KOPT-K1 (cell line): Measurements from ENCODE around the gene CD69.

ENCODE experiments used
- H3K27ac ChIP-seq: fragments of 200-600 bp; sonication (generic); 2 replicates; pipeline ENCODE4 v1.5.1; 2016; ENCODE audit warnings: antibody characterized with exemption, mild to moderate bottlenecking, low read depth, low read length; ENCODE audit not compliant: poor library complexity, severe bottlenecking
- H3K36me3 ChIP-seq: fragments of 200-600 bp; sonication (generic); 2 replicates; pipeline ENCODE4 v1.5.1; 2017; ENCODE audit warnings: antibody characterized with exemption, mild to moderate bottlenecking, low read length, moderate library complexity; ENCODE audit not compliant: insufficient read depth
- H3K9me3 ChIP-seq: fragments of 200-600 bp; sonication (generic); 2 replicates; pipeline ENCODE4 v1.5.1; 2017; ENCODE audit warnings: antibody characterized with exemption, low read length, mild to moderate bottlenecking; ENCODE audit not compliant: insufficient read depth, poor library complexity, severe bottlenecking

Gene CD69

DNA sequence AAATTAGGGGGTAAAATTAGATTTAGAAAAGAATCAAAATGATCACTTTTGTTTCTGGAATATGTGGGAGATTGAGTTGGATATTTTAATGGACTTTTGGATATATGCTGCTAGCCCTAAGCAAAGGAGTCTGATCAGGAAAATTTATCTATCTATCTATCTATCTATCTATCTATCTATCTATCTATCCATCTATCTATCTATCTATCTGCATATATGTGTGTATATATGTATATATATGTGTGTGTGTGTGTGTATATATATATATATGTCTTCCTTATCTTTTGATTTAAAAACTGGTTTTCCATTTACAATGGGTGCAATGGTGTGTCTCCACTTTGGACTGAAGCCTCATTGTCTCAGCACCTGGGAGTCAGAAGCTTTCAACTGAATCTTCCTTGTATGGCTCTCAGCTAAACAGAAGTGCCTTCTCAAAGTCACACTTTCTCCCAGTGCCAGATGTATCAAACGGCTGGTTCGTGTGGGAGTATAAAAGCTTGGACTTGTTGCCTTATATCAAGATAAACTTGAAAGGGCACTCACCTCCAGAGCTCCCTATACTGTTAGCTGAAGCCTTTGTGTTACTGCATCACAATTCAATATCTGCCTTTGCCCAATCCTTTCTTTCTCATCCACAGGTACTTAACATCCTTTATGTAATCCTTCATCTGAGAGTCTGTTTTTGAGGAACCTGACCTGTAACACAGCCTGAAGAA lies 31.6 kb upstream of the CD69 start:
- Histone ChIP-seq H3K27ac (no peak overlapping the region), H3K9me3 (peaks cover 4% of the 10 kb centered on the region), H3K36me3 (no peaks in the 10 kb centered on the region)

DNA sequence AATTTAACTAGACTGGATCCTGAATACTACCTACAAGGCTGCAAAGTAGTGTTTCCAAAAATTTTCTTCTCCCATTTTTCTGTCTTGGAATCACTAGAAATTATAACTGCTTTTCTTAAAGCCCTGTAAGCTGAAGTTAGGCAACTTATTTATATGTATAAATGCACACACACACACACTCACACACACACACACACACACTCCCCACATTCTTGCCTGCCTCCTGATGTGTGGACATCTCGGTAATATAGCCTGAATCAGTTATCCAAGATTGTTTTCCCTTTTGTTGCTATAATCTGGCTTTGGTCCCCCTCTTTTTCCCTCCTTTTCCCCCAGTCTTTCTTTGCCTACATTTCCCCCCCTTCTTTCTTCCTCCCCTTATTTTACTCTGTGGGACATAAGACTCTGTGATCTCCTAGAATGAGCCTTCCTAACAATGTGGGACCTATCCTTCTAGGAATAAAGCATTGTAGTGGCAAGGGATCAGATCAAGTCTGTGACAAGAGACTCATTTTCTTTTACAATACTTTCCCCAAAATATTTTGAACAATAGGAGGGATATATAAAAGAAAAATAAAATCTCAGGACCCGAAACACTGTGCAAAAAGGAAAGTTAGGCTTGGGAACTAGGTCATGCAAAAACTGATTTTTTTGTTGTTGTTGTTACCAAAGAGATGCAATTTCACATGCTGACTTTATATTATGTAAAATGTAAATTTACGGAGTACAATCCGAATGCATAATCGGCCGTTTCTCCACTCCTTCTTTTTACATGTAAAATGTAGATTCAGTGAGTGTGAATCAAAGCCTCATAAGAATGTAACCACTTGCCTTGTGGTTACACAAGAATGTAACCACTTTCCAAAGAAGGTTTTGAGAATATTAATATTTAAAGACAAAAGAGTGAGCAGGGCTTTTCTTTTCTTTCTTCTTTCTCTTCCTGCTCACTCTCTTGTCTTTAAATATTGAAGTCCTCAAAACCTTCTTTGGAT lies 26.3 kb upstream of the CD69 start:
- Histone ChIP-seq H3K9me3 (peaks cover 4% of the 10 kb centered on the region), H3K36me3 (no peaks in the 10 kb centered on the region), H3K27ac (peak overlapping the region; percentile 46)

DNA sequence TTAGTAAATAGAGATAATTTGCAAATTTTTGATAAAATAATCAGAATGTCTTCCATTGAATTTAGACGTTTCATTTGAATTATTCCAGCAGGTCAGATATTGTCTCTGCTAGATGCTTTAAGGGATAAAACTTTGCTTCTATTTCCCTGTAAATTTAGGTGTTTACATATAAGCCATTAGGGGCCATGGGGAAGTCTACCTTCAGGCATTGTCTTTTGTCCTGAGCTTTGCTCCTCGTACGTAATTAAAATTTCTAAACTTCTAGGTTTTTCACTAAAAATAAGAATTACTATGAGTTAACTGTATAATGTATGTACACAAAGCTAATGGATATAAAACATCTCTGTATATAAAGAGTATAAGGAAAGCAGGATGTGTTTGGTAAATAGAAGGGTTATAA lies 24.1 kb upstream of the CD69 start:
- Histone ChIP-seq H3K36me3 (no peaks in the 10 kb centered on the region), H3K27ac (peak overlapping the region; percentile 58), H3K9me3 (peaks cover 2% of the 10 kb centered on the region)

DNA sequence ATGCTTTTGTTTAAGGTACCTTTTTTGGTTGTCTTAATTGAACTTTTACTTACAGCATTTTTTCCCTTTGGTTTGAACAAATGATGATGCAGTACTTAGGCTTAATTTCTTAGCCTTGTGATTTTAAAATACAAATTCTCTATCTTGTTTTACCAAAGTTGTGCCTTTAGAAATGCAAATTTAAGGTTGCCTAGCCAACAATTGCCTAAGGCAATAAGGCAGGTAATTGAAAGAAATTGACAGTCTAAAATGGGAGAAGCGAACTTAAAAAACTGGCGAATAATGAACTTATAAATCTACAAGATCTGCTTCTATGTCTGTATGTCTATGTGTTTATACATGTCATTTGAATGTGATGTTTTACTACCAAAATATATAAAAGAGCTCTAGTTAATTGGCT lies 23.6 kb upstream of the CD69 start:
- H3K27ac ChIP-seq: no peak overlapping the region
- no peaks in the 10 kb centered on the region for H3K36me3 ChIP-seq
- no peaks in the 10 kb centered on the region for H3K9me3 ChIP-seq

DNA sequence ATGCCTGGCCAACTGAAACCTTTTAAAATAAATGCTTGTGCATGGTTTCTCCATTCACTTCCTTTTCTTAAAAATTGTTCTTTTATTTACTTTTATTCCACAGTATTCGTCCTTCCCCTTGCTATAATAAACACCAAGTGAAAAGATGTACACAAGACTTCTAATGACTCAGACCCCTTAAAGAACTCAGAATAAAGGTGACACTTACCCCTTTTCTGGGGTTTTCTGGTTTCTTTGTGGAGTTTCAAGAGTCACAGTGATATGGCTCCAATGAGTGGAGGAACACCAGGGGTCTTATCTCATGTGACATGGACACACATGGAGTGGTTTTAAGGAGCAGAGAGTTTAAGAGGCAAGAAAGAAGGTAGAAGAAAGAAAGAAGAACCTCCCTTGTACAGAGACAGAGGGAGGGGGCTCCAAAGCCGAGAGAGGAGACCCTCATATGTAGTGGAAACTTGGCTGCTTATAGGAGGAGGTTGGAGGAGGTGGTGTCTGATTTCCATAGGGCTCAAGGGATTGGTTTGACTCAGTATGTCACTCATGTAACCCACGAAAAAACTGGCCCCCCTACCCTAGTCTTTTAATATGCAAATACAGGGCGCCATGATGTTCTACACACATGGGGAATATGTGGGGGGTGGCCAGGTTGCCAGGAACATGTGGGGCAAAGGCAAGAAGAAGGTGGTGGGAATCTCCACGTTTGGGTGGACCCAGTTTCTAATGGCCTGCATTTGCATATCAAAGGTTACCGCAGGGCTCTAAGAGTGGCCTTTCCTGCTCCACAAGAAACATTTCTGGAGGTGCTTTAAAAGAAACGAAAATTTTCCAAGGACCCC lies 22.1 kb upstream of the CD69 start:
- Histone ChIP-seq H3K36me3 (no peaks in the 10 kb centered on the region), H3K9me3 (no peaks in the 10 kb centered on the region), H3K27ac (no peak overlapping the region)

DNA sequence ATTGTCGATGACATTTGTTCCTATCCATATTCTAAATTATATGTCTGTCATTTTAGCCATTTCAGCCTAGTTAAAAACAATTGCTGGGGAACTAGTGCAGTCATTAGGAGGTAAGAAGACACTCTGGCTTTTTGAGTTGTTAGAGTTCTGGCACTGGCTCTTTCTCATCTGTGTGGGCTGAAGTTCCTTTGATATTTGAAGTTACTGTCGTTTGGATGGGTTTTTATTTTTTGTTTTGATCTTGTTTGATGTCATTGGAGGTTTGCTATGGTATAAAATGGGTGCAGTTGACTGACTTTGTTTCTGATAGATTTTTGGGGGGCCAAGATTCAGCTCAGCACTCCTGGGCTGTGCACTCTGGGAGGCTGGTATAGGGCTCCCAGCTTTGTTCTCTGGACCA lies 20.7 kb upstream of the CD69 start:
- Histone ChIP-seq H3K27ac (peak overlapping the region; percentile 39), H3K36me3 (no peaks in the 10 kb centered on the region), H3K9me3 (no peaks in the 10 kb centered on the region)

DNA sequence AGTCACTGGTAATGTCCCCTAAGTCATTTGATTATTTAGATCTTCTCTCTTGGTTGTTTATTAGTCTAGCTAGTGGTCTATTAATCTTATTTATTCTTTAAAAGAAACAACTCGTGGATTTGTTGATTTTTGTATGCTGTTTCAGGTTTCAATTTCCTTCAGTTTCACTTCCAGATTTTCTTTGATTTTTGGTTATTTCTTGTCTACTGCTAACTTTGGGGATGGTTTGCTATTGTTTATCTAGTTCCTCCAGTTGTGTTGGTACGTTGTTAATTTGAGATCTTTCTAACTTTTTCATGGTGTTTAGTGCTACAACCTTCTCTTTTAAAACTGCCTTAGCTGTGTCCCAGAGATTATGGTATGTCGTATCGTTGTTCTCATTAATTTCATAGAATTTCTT lies 18.5 kb upstream of the CD69 start:
- Histone ChIP-seq H3K27ac (no peak overlapping the region), H3K9me3 (no peaks in the 10 kb centered on the region), H3K36me3 (no peaks in the 10 kb centered on the region)

DNA sequence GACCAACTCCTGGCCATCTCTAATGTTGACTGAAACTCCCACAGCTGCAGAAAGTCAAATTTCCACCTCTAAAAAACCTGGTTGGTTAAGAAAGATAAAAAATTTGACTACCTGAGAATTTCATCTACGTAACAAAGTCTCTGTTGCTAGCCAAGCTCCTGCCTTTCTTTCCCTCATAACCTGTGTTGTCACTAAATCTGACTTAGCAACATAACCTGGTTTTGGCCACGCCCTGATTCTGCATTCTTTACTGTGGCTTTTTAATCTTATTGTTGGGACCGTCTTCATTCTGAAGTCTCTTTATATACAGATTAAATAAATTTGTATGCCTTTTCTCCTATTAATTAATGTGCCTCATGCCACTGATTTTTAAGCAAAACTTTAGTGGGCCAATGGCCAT lies 16.1 kb upstream of the CD69 start:
- Histone ChIP-seq H3K36me3 (no peaks in the 10 kb centered on the region), H3K9me3 (no peaks in the 10 kb centered on the region), H3K27ac (no peak overlapping the region)

DNA sequence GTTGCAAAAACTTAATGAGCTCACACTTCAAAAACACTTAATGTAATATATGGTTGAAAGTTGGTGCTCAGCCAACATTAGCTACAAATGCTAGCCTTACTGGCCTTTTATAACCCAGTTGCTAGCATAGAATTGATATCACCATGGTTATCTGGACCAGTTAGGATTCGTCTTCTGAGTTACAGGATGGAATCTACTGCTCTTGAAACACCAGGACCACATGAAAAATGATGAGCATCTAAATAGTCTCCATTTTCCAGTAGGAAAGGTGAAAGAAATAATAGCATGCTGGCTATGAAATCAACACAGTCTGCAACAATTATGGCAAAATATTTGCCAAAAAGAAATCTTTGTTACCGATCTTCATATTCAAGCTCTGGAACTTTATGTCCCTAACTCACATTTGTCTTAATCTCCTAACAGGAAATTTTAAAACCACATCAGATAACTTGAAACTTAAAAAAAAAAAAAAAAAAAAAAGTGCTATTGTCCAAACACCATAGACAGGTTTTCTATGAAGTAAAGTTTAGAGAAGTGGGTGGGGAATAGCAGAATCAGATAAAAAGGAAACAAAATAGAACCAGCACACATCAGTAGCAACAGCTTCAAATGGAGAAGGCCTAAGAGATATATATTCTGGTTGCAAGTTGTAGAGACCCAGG lies 12.6 kb upstream of the CD69 start:
- Histone ChIP-seq H3K36me3 (no peaks in the 10 kb centered on the region), H3K9me3 (no peaks in the 10 kb centered on the region), H3K27ac (peak overlapping the region; percentile 52)

DNA sequence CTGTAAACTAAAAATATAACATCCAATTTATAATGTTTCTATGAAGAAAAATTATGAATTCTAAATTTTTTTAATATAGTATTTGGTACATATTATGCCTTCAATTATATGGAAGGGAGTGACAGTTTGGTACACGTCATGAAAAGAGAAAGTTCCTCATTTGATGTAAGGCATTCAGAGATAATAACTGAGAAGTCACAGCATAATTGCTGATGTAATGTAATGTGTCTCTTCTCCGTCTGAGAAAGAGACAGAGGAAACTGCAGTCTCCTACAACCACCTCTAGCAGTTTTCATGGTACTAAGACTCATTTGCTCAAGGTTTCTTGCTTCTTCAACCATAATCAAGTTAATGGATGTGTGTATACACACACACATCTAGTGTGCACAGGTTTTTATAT lies 2.3 kb upstream of the CD69 start:
- no peaks in the 10 kb centered on the region for H3K9me3 ChIP-seq
- H3K36me3 ChIP-seq: no peaks in the 10 kb centered on the region
- peak overlapping the region; percentile 94 for H3K27ac ChIP-seq

DNA sequence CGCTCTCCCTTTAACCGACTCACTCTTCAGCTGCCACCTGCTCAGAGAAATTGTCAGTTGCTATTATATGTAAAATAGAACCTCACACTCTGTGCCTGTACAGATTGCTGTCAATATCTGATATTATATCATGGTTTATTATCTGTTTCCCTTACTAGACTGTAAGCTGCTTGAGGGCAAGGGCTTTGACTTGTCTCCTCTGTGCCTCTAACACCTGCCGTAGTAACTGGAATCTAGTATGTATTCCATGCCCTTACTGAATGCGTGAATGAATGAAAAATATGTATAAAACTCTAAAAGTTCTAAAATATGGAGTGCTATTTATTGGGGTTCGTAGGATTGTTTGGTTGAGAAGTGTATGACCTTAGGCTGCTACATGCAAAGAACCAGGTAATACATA lies 1.7 kb upstream of the CD69 start:
- Histone ChIP-seq H3K9me3 (no peaks in the 10 kb centered on the region), H3K27ac (peak overlapping the region; percentile 94), H3K36me3 (no peaks in the 10 kb centered on the region)

DNA sequence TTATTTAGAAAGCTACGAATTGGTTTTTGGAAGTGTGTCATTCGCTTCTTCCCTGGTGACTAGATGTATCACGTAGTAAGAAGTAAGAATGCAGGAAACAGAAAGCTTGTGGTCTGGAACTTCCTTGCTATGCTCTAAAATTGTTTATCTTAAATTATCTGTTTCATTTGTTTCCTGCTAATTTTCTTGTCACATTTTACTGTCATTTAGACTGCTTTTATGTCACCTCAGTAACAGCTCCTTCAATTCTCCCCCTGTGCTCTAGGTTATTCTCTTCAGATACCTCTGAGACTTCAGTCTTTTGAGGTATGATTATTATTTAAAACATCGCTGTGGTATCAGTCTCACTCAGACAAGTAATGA lies 699 bp upstream of the CD69 start:
- no peaks in the 10 kb centered on the region for H3K9me3 ChIP-seq
- peaks cover 4% of the 10 kb centered on the region for H3K36me3 ChIP-seq
- peak overlapping the region; percentile 94 for H3K27ac ChIP-seq

DNA sequence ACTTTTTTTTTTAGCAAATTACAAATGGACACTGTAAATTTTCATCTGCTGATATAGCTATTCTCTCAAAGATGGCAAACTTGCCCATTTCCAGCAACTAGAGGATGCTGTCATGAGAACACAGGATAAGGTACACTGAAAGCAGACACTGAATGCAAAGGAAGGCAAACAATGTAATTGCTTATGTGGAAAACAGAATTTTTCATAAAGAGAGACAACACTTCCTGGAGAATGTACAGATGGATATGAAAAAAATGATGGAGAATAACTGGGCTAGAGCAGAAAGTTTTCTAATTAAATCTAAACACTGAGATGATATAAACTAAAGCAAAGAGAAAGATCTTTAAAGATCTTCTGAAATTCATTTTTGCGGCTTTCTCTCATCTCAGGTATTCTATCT lies 581 bp downstream of the CD69 start:
- Histone ChIP-seq H3K27ac (peak overlapping the region; percentile 94), H3K9me3 (no peaks in the 10 kb centered on the region), H3K36me3 (peaks cover 17% of the 10 kb centered on the region)

DNA sequence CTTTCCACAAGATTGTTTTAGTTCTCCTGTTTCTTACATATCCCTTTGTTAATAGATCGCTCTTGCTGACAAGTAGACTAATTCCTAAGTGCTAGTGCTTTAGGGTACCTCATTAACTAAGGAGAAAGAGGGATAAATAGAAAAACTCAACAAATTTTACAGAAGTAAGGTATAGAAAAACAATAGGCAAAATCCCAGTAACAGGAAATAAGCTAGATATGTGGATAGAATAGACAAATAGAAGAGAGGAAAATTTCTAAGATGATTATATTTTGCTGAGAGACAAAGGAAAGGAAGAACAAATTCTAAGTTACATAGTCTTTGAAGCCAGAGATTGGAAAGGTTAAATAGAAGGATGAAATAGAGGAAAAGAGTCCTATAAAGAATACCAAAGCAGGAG lies 1.0 kb downstream of the CD69 start:
- peak overlapping the region; percentile 94 for H3K27ac ChIP-seq
- peaks cover 22% of the 10 kb centered on the region for H3K36me3 ChIP-seq
- H3K9me3 ChIP-seq: no peaks in the 10 kb centered on the region
